Heart right ventricle (tissue), 16 donors: ENCODE results near the gene GAN. TPM values are rescaled to one million over a fixed set of nuclear protein-coding genes. Genes with fewer than 3 reads are reported as not detected.
A peak's percentile ranks its signal among the peaks of the same experiment; 100 is the strongest.

ENCODE experiments used
- ATAC-seq, 8 donors: fragments of 200-7000 bp; cut with Tn5 transposase; one replicate each; pipeline ENCODE4 v1.9.1; 2020; ENCODE audit warnings: mild to moderate bottlenecking in 8 of 8, moderate library complexity in 8 of 8, moderate number of reproducible peaks in 1 of 8
- DNase-seq, 2 donors: peaks; one replicate each; pipeline ENCODE4 v3.0.0-alpha.2; 2020
- H3K27ac ChIP-seq, 10 donors: fragments of 200-600 bp; sonication (generic) in 2 of 10; one replicate each; pipeline versions ENCODE4 v1.5.0 to v1.8.0; 2020 to 2022; ENCODE audit warnings: mild to moderate bottlenecking in 3 of 10
- H3K27me3 ChIP-seq, 7 donors: fragments of 200-600 bp; one replicate each; pipeline ENCODE4 v1.8.0; 2021 to 2022; ENCODE audit warnings: mild to moderate bottlenecking in 2 of 7
- H3K36me3 ChIP-seq, 9 donors: fragments of 200-600 bp; sonication (generic) in 1 of 9; one replicate each; pipeline versions ENCODE4 v1.5.0 to v1.8.0; 2020 to 2022; ENCODE audit warnings: mild to moderate bottlenecking in 2 of 9
- H3K4me1 ChIP-seq, 9 donors: fragments of 200-600 bp; sonication (generic) in 1 of 9; one replicate each; pipeline versions ENCODE4 v1.5.0 to v1.8.0; 2020 to 2022; ENCODE audit warnings: mild to moderate bottlenecking in 4 of 9
- H3K4me3 ChIP-seq, 10 donors: fragments of 200-600 bp; sonication (generic) in 2 of 10; one replicate each; pipeline versions ENCODE4 v1.5.0 to v1.8.0; 2020 to 2022; ENCODE audit warnings: mild to moderate bottlenecking in 7 of 10, moderate library complexity in 2 of 10
- H3K9me3 ChIP-seq, 11 donors: fragments of 200-600 bp in 10 of 11; sonication (generic) in 2 of 11; one replicate each; pipeline versions ENCODE4 v1.5.0 to v1.8.0; 2013 to 2022; ENCODE audit warnings: mild to moderate bottlenecking in 2 of 11, control low read depth in 1 of 11, moderate library complexity in 1 of 11
- WGBS, 2 donors: extraction: QIAGEN DNeasy Blood & Tissue Kit; methylation state at CpG; one replicate each; pipeline ENCODE4 v1.1.7; 2013; ENCODE audit warnings: inconsistent platforms in 1 of 2; 5-methylcytosine and 5-hydroxymethylcytosine counted together
- intact Hi-C, 10 donors: fragments of 100-400 bp; cut with DNase I; formaldehyde crosslinking; loops; one replicate each; pipeline versions ENCODE4 v1.11.1 to v1.14.2; 2022
- polyA plus RNA-seq, 2 donors: library from polyadenylated mRNA; stranded (reverse); fragments of 200-250 nt; gene quantifications; one replicate each; pipeline ENCODE4 v1.2.3, GENCODE V29; 2013
- total RNA-seq, 10 donors: library from RNA; stranded (reverse); fragmentation: NEBNext Ultra II Directional in 3 of 10; extraction: Animal tissue kit (Norgen Biotek cat#: 25700) in 3 of 10; gene quantifications; one replicate each; pipeline versions ENCODE4 v1.2.1 to v1.2.4, GENCODE V29; 2021 to 2023
- TF ChIP-seq, protein P1 (sequence below), 9 donors: fragments of 200-600 bp; sonication (generic) in 2 of 9; IDR thresholded peaks; one replicate each; pipeline versions ENCODE4 v1.5.0 to v1.8.0; 2021 to 2022; ENCODE audit warnings: antibody characterized with exemption in 9 of 9, mild to moderate bottlenecking in 5 of 9, moderate library complexity in 1 of 9
- donor health status: Arrhythmogenic right ventricular cardiomyopathy.
- donor health status: ischemic (EF 13 %, LVEDD 7.1; RV severe dilation, severe dysfunction).
- donor health status: healthy with polysubstance abuse.
- donor health status: DM: no; HTN: yes; CAD: no.
- donor health status: DM: no; HTN: no; CAD: no.
- donor health status: ischemic (EF 25% LVEDD 6.9; RV normal size, moderate dysfunction).
- donor health status: ischemic (EF 25% LVEDD 5.7; RV mildly dilated, moderate dysfunction).
- donor health status: healthy.
- donor health status: DM: yes; HTN: yes; CAD: no.
- donor health status: Ischemic cardiomyopathy.
- donor health status: ischemic (EF 35%, LVEDD 5.7; RV mildly dilated, moderate dysfunction).
- donor health status: nonischemic (EF 11% LVEDD 7.7; RV severe dilation, severe dysfunction).
- donor health status: DM: yes; HTN: yes; CAD: no.
- donor health status: PGD.
- donor health status: ischemic (EF 29% LVEDD 5.4; RV normal size, mild dysfunction).
- donor health status: nonischemic (EF 23%, LVEDD 6.1; RV moderate dilation, normal function).

Gene GAN
- total and polyA plus RNA-seq, 12 donors: 0.94 to 17.7 (median 12.2) TPM

DNA sequence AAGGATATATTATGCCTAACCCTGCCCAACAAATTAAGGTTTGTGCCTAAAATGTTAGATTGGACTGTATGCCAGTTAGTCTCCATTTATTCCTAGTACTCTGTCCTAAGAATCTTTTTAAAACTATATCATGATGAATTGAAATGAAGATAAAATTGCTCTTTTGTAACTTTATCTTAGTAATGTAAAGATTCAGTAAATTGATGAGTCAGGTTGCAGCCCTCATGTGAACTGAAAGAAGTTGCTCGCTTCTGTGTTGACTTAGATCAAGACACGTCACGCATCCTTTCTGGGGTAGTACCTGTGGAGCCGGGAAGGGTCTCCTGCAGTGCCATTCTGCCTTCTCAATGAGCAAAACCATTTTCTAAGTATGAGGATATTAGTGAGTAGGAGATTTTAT, 63.3 kb downstream of the GAN start:
- H3K9me3 ChIP-seq: no peaks in the 10 kb centered on the region
- DNase-seq (no peak), ATAC-seq (no peak)
- no peak overlapping the region for H3K4me3 ChIP-seq
- TF ChIP-seq, protein P1, sequence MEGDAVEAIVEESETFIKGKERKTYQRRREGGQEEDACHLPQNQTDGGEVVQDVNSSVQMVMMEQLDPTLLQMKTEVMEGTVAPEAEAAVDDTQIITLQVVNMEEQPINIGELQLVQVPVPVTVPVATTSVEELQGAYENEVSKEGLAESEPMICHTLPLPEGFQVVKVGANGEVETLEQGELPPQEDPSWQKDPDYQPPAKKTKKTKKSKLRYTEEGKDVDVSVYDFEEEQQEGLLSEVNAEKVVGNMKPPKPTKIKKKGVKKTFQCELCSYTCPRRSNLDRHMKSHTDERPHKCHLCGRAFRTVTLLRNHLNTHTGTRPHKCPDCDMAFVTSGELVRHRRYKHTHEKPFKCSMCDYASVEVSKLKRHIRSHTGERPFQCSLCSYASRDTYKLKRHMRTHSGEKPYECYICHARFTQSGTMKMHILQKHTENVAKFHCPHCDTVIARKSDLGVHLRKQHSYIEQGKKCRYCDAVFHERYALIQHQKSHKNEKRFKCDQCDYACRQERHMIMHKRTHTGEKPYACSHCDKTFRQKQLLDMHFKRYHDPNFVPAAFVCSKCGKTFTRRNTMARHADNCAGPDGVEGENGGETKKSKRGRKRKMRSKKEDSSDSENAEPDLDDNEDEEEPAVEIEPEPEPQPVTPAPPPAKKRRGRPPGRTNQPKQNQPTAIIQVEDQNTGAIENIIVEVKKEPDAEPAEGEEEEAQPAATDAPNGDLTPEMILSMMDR (IDR thresholded peaks at IDR 0.05): no peak
- intact Hi-C loops: no loop called here
- WGBS, 2 donors: 94 to 97% methylated on average over 4 of the region's 4 CpGs
- H3K4me1 ChIP-seq: peaks cover 0 to 17% (median 0%) of the 10 kb centered on the region in 9 donors
- H3K27me3 ChIP-seq: no peaks in the 10 kb centered on the region
- H3K36me3 ChIP-seq: peaks cover 0 to 51% (median 19%) of the 10 kb centered on the region in 9 donors
- no peak overlapping the region for H3K27ac ChIP-seq

DNA sequence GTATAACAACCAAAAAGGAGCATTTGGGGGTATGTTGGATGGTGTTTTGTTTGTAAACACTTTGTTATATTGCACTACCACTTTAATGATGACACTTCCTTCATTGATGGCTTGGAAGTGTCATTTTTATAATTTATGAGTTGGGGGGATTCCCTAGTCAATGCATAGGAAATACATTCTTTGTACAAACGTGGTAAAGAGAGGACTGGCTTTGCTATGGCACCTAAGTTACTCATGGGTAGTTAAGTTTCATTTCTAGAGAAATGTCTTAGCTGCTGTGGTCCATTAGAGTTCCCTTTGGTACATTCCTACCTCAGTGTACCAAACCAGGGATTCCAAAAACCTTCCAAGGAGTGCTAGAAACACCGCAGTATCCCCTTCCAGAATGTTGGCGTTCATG, 66.2 kb downstream of the GAN start:
- Histone ChIP-seq H3K27me3 (no peaks in the 10 kb centered on the region), H3K9me3 (no peaks in the 10 kb centered on the region), H3K36me3 (peaks cover 0 to 36% (median 19%) of the 10 kb centered on the region in 9 donors), H3K4me3 (no peak overlapping the region), H3K27ac (no peak overlapping the region), H3K4me1 (peaks cover 0 to 28% (median 12%) of the 10 kb centered on the region in 9 donors)
- DNase-seq: no peak
- TF ChIP-seq, protein P1 (IDR thresholded peaks at IDR 0.05): no peak
- intact Hi-C loops: no loop called here
- 91 to 99% methylated on average over 3 of the region's 3 CpGs for WGBS, 2 donors
- no peak for ATAC-seq

DNA sequence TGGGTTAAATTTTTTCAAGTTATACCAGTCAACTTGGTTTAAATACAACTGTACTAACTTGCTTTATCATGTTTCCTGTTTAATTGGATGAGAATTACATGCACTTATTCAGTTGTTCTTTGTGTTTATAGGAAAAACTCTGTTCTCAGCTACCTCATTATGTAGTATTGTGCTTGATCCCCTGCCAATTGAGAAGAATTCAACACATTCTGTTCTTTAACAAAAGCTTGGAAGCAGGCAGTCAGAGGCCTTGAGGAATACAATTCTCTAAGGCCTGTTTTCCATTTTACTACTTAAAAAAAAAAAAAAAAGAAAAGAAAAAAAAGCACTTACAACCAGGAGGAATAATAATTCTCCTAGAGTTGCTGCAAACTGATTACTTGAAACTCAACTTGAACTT, 69.2 kb downstream of the GAN start:
- ATAC-seq (peak in 6 of 8 donors; percentile 31 to 76 (median 68)), DNase-seq (no peak)
- H3K9me3 ChIP-seq: no peaks in the 10 kb centered on the region
- no peak overlapping the region for H3K4me3 ChIP-seq
- H3K36me3 ChIP-seq: peaks cover 0 to 19% (median 0%) of the 10 kb centered on the region in 9 donors
- intact Hi-C loops: no loop called here
- H3K27ac ChIP-seq: peak overlapping the region in 9 of 10 donors; percentile 10 to 86 (median 72)
- peaks cover 0 to 33% (median 12%) of the 10 kb centered on the region in 9 donors for H3K4me1 ChIP-seq
- TF ChIP-seq, protein P1 (IDR thresholded peaks at IDR 0.05): no peak
- no peaks in the 10 kb centered on the region for H3K27me3 ChIP-seq

DNA sequence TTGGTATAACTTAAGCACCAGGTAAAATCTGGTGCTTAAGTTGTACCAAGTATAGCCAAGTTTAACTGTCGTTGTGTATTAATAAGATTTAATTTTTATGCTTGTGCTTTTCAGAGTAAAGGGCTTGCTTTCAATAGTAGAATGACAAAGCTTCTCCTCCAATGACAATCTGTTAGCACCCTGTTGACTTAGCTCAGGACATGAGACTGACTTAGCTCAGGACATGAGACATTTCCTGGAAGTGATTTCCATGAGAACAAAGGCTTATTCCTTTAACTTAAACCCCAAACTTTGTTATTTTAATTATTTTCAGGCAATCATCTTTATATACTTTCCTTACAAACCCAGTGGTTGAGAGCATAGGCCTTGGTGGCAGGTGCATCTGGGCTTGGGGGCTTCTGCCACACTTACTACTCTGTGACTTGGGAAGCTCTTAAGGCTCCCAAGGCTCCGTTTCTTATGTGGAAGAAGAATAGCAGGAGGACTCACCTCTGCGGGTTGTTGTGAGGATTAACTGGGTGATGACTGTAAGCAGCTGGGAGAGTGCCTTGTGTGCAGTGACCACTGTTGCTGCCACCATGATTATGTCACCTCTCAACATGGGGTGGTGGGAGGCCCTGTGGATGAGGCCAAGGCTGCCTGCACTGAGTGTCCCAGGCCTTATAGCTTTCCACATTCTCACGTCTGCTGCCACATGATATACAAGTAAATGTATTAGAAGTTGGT, 70.4 kb downstream of the GAN start:
- H3K9me3 ChIP-seq: no peaks in the 10 kb centered on the region
- DNase-seq: no peak
- TF ChIP-seq, protein P1 (IDR thresholded peaks at IDR 0.05): no peak
- H3K27ac ChIP-seq: peak overlapping the region; percentile 21 to 86 (median 72)
- 78 to 82% methylated on average over 4 of the region's 4 CpGs for WGBS, 2 donors
- peaks cover 0 to 21% (median 0%) of the 10 kb centered on the region in 9 donors for H3K36me3 ChIP-seq
- peaks cover 0 to 33% (median 12%) of the 10 kb centered on the region in 9 donors for H3K4me1 ChIP-seq
- H3K27me3 ChIP-seq: no peaks in the 10 kb centered on the region
- no peak overlapping the region for H3K4me3 ChIP-seq
- intact Hi-C loops: no loop called here
- ATAC-seq: peak in 7 of 8 donors; percentile 43 to 84 (median 52)
